ENCODE measurements around the gene OXCT1.

OXCT1 gene

GRCh38 chr5:41797662-41798061 is 72.6 kb downstream of the OXCT1 start:
- TF ChIP-seq CTCF (IDR thresholded peaks at IDR 0.05; ENCODE audit: low read depth, low read length, missing control alignments) = no peak
- no peak overlapping the region for H3K4me3 ChIP-seq (replicated peaks; ENCODE audit: low read depth, low read length)
- no peak for DNase-seq (ENCODE audit: extremely low read depth, low read depth)

- no peak for DNase-seq (ENCODE audit: extremely low read depth, low read depth)
- H3K4me3 ChIP-seq (replicated peaks; ENCODE audit: low read depth, low read length) = no peak overlapping the region
- TF ChIP-seq CTCF (IDR thresholded peaks at IDR 0.05; ENCODE audit: low read depth, low read length, missing control alignments) = no peak
Observed at GRCh38 chr5:41796061-41796460, 74.2 kb downstream of the OXCT1 start.

DNA sequence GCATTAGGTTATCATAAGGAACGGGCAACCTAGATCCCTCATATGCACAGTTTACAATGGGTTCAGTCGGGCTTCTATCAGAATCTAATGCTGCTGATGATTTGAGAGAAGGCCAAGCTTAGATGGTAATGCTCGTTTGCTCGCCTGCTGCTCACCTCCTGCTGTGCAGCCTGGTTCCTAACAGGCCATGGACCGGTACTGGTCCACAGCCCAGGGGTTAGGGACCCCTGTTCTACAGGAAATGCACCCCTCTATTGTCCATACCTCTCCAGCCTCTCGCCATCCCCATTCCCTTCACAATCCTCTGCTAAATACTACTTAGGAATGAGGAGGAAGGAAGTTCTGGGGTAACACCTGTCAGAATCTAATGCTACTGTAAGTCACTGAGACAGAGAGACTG is 75.1 kb downstream of the OXCT1 start:
- TF ChIP-seq CTCF (IDR thresholded peaks at IDR 0.05; ENCODE audit: low read depth, low read length, missing control alignments) = no peak
- DNase-seq (ENCODE audit: extremely low read depth, low read depth) = no peak
- no peak overlapping the region for H3K4me3 ChIP-seq (replicated peaks; ENCODE audit: low read depth, low read length)

GRCh38 chr5:41794471-41794870 is 75.8 kb downstream of the OXCT1 start:
- no peak for TF ChIP-seq CTCF (IDR thresholded peaks at IDR 0.05; ENCODE audit: low read depth, low read length, missing control alignments)
- no peak overlapping the region for H3K4me3 ChIP-seq (replicated peaks; ENCODE audit: low read depth, low read length)
- DNase-seq (ENCODE audit: extremely low read depth, low read depth) = peak; percentile 84

- H3K4me3 ChIP-seq (replicated peaks; ENCODE audit: low read depth, low read length) = no peak overlapping the region
- DNase-seq (ENCODE audit: extremely low read depth, low read depth) = peak; percentile 92
- TF ChIP-seq CTCF (IDR thresholded peaks at IDR 0.05; ENCODE audit: low read depth, low read length, missing control alignments) = no peak
Observed at GRCh38 chr5:41793141-41793770, 77.0 kb downstream of the OXCT1 start.

- TF ChIP-seq CTCF (IDR thresholded peaks at IDR 0.05; ENCODE audit: low read depth, low read length, missing control alignments) = no peak
- DNase-seq (ENCODE audit: extremely low read depth, low read depth) = no peak
- H3K4me3 ChIP-seq (replicated peaks; ENCODE audit: low read depth, low read length) = no peak overlapping the region
Observed at GRCh38 chr5:41790038-41790776, 80.0 kb downstream of the OXCT1 start.

All from HFF-Myc (cell line).